Measurements from ENCODE around the gene ABCA10. TPM values are rescaled to one million over a fixed set of nuclear protein-coding genes. Genes with fewer than 3 reads are reported as not detected.

Gene ABCA10
- total and polyA plus RNA-seq, 2 of the 8 experiments (the other 6 are each of a cell fraction or from before 2014, with no cell fraction given), result not detected

DNA sequence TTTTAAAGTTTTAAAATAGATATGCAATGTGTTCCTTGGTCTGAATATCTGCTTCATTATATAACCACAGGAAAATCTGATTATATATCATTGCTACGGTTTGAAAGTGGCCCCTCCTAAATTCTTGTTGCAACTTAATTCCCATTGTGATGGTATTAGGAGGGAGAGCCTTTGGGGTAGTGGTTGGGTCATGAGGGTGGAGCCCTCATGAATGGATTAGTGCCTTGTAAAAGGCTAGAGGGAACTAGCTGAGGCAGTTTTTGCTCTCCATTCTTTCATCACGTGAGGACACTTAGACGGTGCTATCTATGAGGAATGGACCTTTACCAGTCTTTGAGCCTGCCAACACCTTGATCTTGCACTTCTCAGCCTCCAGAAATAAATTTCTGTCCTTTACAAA is 94.5 kb downstream of the ABCA10 start:
- Histone ChIP-seq H2BK15ac (ENCODE audit: low read length) (no peak overlapping the region), H2AK5ac (ENCODE audit: low read depth, low read length) (no peak overlapping the region), H3K9me3 (ENCODE audit: insufficient read depth in 2 of 2, low read depth in 1 of 2, low read length in 1 of 2) (no peaks in the 10 kb centered on the region; a peak in 1 of 4 replicates), H2AFZ (ENCODE audit: low read length) (no peak overlapping the region), H3K14ac (ENCODE audit: insufficient read length) (no peak overlapping the region), H4K8ac (ENCODE audit: extremely low read depth, insufficient read depth, low read length) (no peak overlapping the region), H3K27ac (ENCODE audit: low read depth, low read length) (no peak overlapping the region), H3K23me2 (ENCODE audit: low read depth, low read length) (no peaks in the 10 kb centered on the region), H4K91ac (replicated peaks; ENCODE audit: insufficient read length, low read length) (no peak overlapping the region), H2BK12ac (ENCODE audit: low read depth, low read length) (no peak overlapping the region), H3K27me3 (replicated peaks in 1 of 4; ENCODE audit: control insufficient read depth in 3 of 4, extremely low read depth in 1 of 4, insufficient read depth in 3 of 4, low read length in 3 of 4) (no peaks in the 10 kb centered on the region), H3K79me2 (ENCODE audit: control insufficient read depth in 1 of 2, insufficient read depth in 2 of 2, low read length in 2 of 2) (no peaks in the 10 kb centered on the region), H2BK5ac (ENCODE audit: low read depth, low read length) (no peak overlapping the region), H3K4ac (replicated peaks; ENCODE audit: insufficient read length, low read depth, low read length) (no peak overlapping the region), H3K4me1 (replicated peaks in 1 of 4; ENCODE audit: control insufficient read depth in 3 of 4, insufficient read depth in 4 of 4, low read length in 3 of 4) (no peaks in the 10 kb centered on the region), H3K56ac (replicated peaks; ENCODE audit: insufficient read length, low read depth, low read length) (no peak overlapping the region), H3K4me2 (ENCODE audit: insufficient read depth in 1 of 2, low read depth in 2 of 2, low read length in 2 of 2) (no peak overlapping the region), H4K20me1 (replicated peaks in 1 of 2; ENCODE audit: control insufficient read depth in 1 of 2, insufficient read depth in 2 of 2, low read length in 2 of 2) (no peaks in the 10 kb centered on the region), H4K5ac (ENCODE audit: insufficient read length, low read depth, low read length) (no peak overlapping the region), H3K36me3 (ENCODE audit: control insufficient read depth in 2 of 4, insufficient read depth in 4 of 4, low read length in 3 of 4) (no peaks in the 10 kb centered on the region; a peak in 1 of 8 replicates), H3K79me1 (ENCODE audit: low read depth, low read length) (no peaks in the 10 kb centered on the region), H3K4me3 (ENCODE audit: extremely low read depth in 1 of 4, insufficient read depth in 2 of 4, low read depth in 3 of 4, low read length in 4 of 4) (no peak overlapping the region), H3K9ac (replicated peaks in 1 of 4; ENCODE audit: extremely low read depth in 1 of 4, low read depth in 3 of 4, low read length in 3 of 4) (no peak overlapping the region), H2BK20ac (ENCODE audit: low read length) (no peak overlapping the region), H3K23ac (ENCODE audit: insufficient read length) (no peak overlapping the region), H3K18ac (ENCODE audit: extremely low read depth, low read length) (no peak overlapping the region), H2BK120ac (replicated peaks; ENCODE audit: low read depth, low read length) (no peak overlapping the region)
- POLR2A ChIA-PET (ENCODE audit: partially characterized antibody), result no interaction called here
- CTCF ChIA-PET (ENCODE audit: partially characterized antibody), result interaction anchor here (0.6 to 0.8 kb wide), 2 partner anchors 50 to 358 kb away, joined by 3 to 4 read pairs; no protein-coding TSS in a partner anchor
- WGBS, 2 experiments (ENCODE audit: extremely low coverage in 1 of 2, insufficient coverage in 1 of 2, insufficient read length in 1 of 2, insufficient replicate concordance in 2 of 2, low coverage in 1 of 2, low lambda C conversion rate in 2 of 2, missing lambda C conversion rate in 1 of 2), result 83% methylated on average over 3 of the region's 3 CpGs; no CpG with 5 or more reads in 1 of the 2 experiments
- no peak for DNase-seq (ENCODE audit: low read depth in 1 of 2, low spot score in 2 of 2)
- TF ChIP-seq TCF12 (IDR thresholded peaks at IDR 0.05; ENCODE audit: low read depth, low read length), result no peak
- no peak for FAIRE-seq
